Lung (tissue), 12 donors: Measurements from ENCODE around the gene FAM83C. TPM values are rescaled to one million over a fixed set of nuclear protein-coding genes. Genes with fewer than 3 reads are reported as not detected.

Experiments
- ATAC-seq: fragments of 200-7000 bp; cut with Tn5 transposase; one replicate; pipeline ENCODE4 v1.9.1; 2020; ENCODE audit warnings: moderate number of reproducible peaks; ENCODE audit not compliant: insufficient read depth, low FRiP score
- DNase-seq, 3 donors: peaks; one replicate each; pipeline ENCODE4 v3.0.0-alpha.2; 2013 to 2017
- H3K27ac ChIP-seq, 2 donors: one replicate each; pipeline ENCODE4 v1.5.1; 2013; ENCODE audit warnings: mild to moderate bottlenecking in 2 of 2, moderate library complexity in 2 of 2, control low read depth in 1 of 2, inconsistent platforms in 1 of 2, low read depth in 1 of 2, low read length in 1 of 2
- H3K27me3 ChIP-seq, 3 donors: one replicate each; pipeline ENCODE4 v1.5.1; 2013; ENCODE audit warnings: low read length in 2 of 3; ENCODE audit not compliant: control insufficient read depth in 3 of 3, insufficient read depth in 3 of 3
- H3K36me3 ChIP-seq, 4 donors: one replicate each; pipeline ENCODE4 v1.5.1; 2013; ENCODE audit warnings: low read length in 4 of 4, mild to moderate bottlenecking in 1 of 4, moderate library complexity in 1 of 4; ENCODE audit not compliant: control insufficient read depth in 4 of 4, insufficient read depth in 4 of 4
- H3K4me1 ChIP-seq, 5 donors: one replicate each; pipeline ENCODE4 v1.5.1; 2013; ENCODE audit warnings: low read length in 5 of 5, mild to moderate bottlenecking in 2 of 5, moderate library complexity in 1 of 5; ENCODE audit not compliant: control insufficient read depth in 5 of 5, insufficient read depth in 5 of 5
- H3K4me3 ChIP-seq: one replicate; pipeline ENCODE4 v1.5.1; 2013; ENCODE audit warnings: mild to moderate bottlenecking, control low read depth, moderate library complexity
- H3K9ac ChIP-seq, 2 donors: one replicate each; pipeline ENCODE4 v1.5.1; 2013; ENCODE audit warnings: low read length in 2 of 2, control low read depth in 1 of 2; ENCODE audit not compliant: insufficient read depth in 1 of 2
- H3K9me3 ChIP-seq, 4 donors: one replicate each; pipeline ENCODE4 v1.5.1; 2013; ENCODE audit warnings: low read length in 3 of 4, mild to moderate bottlenecking in 1 of 4, moderate library complexity in 1 of 4; ENCODE audit not compliant: control insufficient read depth in 4 of 4, insufficient read depth in 3 of 4
- CTCF ChIP-seq: IDR thresholded peaks from 2 replicates; pipeline ENCODE4 v1.5.1; 2012; ENCODE audit warnings: mild to moderate bottlenecking; ENCODE audit errors: control extremely low read depth, extremely low read depth
- WGBS, 2 donors: extraction: QIAGEN DNeasy Blood & Tissue Kit; methylation state at CpG; one replicate each; pipeline ENCODE4 v1.1.7; 2013; 5-methylcytosine and 5-hydroxymethylcytosine counted together
- polyA plus RNA-seq, 2 donors: library from polyadenylated mRNA; stranded (reverse); fragments of 200-250 nt; gene quantifications; one replicate each; pipeline ENCODE4 v1.2.1, GENCODE V29; 2013
- total RNA-seq, 2 donors: library from RNA; depleted of rRNA in 1 of 2; stranded (reverse); fragments of >200 nt in 1 of 2; gene quantifications; one replicate each; pipeline ENCODE4 v1.2.1, GENCODE V29; 2014 to 2021
- donor health status: control.
- donor health status: control.
- donor health status: Bipolar disorder and iron deficiency.
- donor health status: healthy.
- donor health status: DM: yes; HTN: yes; CAD: no.

FAM83C gene
- total and polyA plus RNA-seq, 4 donors: not detected

- Histone ChIP-seq H3K27me3 (no peaks in the 10 kb centered on the region), H3K9me3 (no peaks in the 10 kb centered on the region), H3K4me1 (peaks cover 0 to 13% (median 5%) of the 10 kb centered on the region in 5 donors), H3K36me3 (peaks cover 0 to 3% (median 0%) of the 10 kb centered on the region in 4 donors), H3K4me3 (no peak overlapping the region), H3K27ac (no peak overlapping the region), H3K9ac (no peak overlapping the region)
- ATAC-seq (no peak), DNase-seq (no peak)
- TF ChIP-seq CTCF: no peak
- WGBS, 2 donors: 87 to 91% methylated on average over 17 of the region's 17 CpGs
Measured at GRCh38 chr20:35286899-35287508, 5.2 kb downstream of the FAM83C start.

- H3K9me3 ChIP-seq: no peaks in the 10 kb centered on the region
Measured at GRCh38 chr20:35286077-35286898, 5.9 kb downstream of the FAM83C start.

GRCh38 chr20:35285806-35286076 lies 6.5 kb downstream of the FAM83C start:
- no peak overlapping the region for H3K4me3 ChIP-seq
- no peak for TF ChIP-seq CTCF
- H3K36me3 ChIP-seq: peaks cover 0 to 7% (median under 1%) of the 10 kb centered on the region in 4 donors
- WGBS, 2 donors: 74 to 84% methylated on average over 5 of the region's 5 CpGs
- peaks cover 0 to 13% (median 5%) of the 10 kb centered on the region in 5 donors for H3K4me1 ChIP-seq
- H3K9me3 ChIP-seq: no peaks in the 10 kb centered on the region
- ATAC-seq: no peak
- H3K27me3 ChIP-seq: no peaks in the 10 kb centered on the region
- H3K9ac ChIP-seq: no peak overlapping the region
- no peak overlapping the region for H3K27ac ChIP-seq
- DNase-seq: no peak

More at GRCh38 chr20:35286077-35286898, 5.9 kb downstream of the FAM83C start:
- Histone ChIP-seq H3K36me3 (peaks cover 0 to 7% (median 0%) of the 10 kb centered on the region in 4 donors), H3K4me1 (peaks cover 0 to 13% (median 5%) of the 10 kb centered on the region in 5 donors), H3K9ac (no peak overlapping the region), H3K4me3 (no peak overlapping the region), H3K27ac (no peak overlapping the region), H3K27me3 (no peaks in the 10 kb centered on the region)
- no peak for TF ChIP-seq CTCF
- DNase-seq (no peak), ATAC-seq (no peak)
- 91 to 93% methylated on average over 12 of the region's 12 CpGs for WGBS, 2 donors
